ENCODE data around the gene AP5Z1.

DNA sequence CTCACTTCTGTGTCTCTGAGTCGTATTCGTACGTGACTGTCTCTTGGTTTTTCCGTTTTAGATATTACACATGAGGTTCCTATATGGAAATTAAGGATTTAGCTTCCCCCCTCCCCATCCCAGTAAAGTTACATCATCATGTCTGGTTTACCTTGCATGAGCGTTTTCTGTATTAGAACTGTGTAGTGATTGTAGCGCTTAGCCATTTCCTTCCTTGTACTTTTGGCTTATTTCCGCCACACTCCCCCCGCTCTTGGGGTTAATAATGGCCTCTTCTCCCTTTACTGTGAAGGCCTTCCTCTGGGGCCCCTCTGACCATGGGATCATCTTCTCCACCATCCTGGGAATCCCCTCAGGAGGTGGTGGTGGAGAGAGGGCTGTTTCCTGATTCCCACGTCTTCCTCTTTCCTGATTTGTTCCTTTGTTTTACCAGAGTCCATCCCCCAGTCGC is 27.2 kb upstream of the AP5Z1 start:
- TF ChIP-seq, protein P1, sequence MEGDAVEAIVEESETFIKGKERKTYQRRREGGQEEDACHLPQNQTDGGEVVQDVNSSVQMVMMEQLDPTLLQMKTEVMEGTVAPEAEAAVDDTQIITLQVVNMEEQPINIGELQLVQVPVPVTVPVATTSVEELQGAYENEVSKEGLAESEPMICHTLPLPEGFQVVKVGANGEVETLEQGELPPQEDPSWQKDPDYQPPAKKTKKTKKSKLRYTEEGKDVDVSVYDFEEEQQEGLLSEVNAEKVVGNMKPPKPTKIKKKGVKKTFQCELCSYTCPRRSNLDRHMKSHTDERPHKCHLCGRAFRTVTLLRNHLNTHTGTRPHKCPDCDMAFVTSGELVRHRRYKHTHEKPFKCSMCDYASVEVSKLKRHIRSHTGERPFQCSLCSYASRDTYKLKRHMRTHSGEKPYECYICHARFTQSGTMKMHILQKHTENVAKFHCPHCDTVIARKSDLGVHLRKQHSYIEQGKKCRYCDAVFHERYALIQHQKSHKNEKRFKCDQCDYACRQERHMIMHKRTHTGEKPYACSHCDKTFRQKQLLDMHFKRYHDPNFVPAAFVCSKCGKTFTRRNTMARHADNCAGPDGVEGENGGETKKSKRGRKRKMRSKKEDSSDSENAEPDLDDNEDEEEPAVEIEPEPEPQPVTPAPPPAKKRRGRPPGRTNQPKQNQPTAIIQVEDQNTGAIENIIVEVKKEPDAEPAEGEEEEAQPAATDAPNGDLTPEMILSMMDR (conservative IDR thresholded peaks at IDR 0.05 in 1 of 2, IDR thresholded peaks at IDR 0.05 in 1 of 2; ENCODE audit: extremely low read depth in 1 of 2, insufficient read depth in 1 of 2, low read depth in 1 of 2, low read length in 2 of 2) = no peak
- TF ChIP-seq EZH2 (IDR thresholded peaks at IDR 0.05; ENCODE audit: borderline replicate concordance, low read length) = no peak
